H1 (cell line): ENCODE data around the gene PROSER2. TPM values are rescaled to one million over a fixed set of nuclear protein-coding genes. Genes with fewer than 3 reads are reported as not detected.

Experiments
- ATF3 ChIP-seq: IDR thresholded peaks from 2 replicates; pipeline ENCODE4 v1.6.1; 2011; ENCODE audit warnings: low read depth, mild to moderate bottlenecking, low read length; ENCODE audit not compliant: insufficient read depth
- CBX5 ChIP-seq: fragments of 300-800, 300-1000 bp; sonication (generic); IDR thresholded peaks from 2 replicates; pipeline ENCODE4 v1.7.1; 2016; ENCODE audit warnings: antibody characterized with exemption, low read length, low read depth
- CHD7 ChIP-seq: fragments of 300-600 bp; sonication (generic); IDR thresholded peaks from 2 replicates; pipeline ENCODE4 v1.7.1; 2012; ENCODE audit warnings: low read length, moderate library complexity, mild to moderate bottlenecking, inconsistent platforms; ENCODE audit not compliant: insufficient replicate concordance
- RXRA ChIP-seq: IDR thresholded peaks from 2 replicates; pipeline ENCODE4 v1.6.1; 2011; ENCODE audit warnings: low read depth, mild to moderate bottlenecking, low read length, moderate library complexity; ENCODE audit not compliant: insufficient read depth
- TBP ChIP-seq: IDR thresholded peaks from 2 replicates; pipeline ENCODE4 v1.6.1; 2011; ENCODE audit warnings: low read depth, low read length, improper control_type of control experiment
- polyA plus RNA-seq, 7 experiments: library from polyadenylated mRNA; depleted of rRNA in 3 of 7; stranded (reverse) in 5 of 7; unstranded in 2 of 7; fragments of >200 nt in 5 of 7; fragments of 200-250 nt in 2 of 7; gene quantifications; 1 replicate in 5 of 7; 2 replicates in 1 of 7; 4 replicates in 1 of 7; pipeline versions ENCODE4 v1.2.1 to v1.2.3, GENCODE V29; 2011 to 2013; ENCODE audit warnings: missing spikeins in 2 of 7, mixed read lengths in 2 of 7
- total RNA-seq: library from RNA; stranded (reverse); fragmentation: NEBNext Ultra II Directional; extraction: Animal tissue kit (Norgen Biotek cat#: 25700); gene quantifications from 2 replicates; pipeline ENCODE4 v1.2.1, GENCODE V29; 2021

Gene PROSER2
- total and polyA plus RNA-seq, 2 of the 8 experiments (the other 6 are each of a cell fraction or from before 2014, with no cell fraction given) = 3.9 to 13.7 TPM

- TF ChIP-seq CHD7 = no peak
- no peak for TF ChIP-seq ATF3
- TF ChIP-seq CBX5 = no peak
- no peak for TF ChIP-seq RXRA
- TF ChIP-seq TBP = no peak
Observed at GRCh38 chr10:11838298-11838852, 15.2 kb downstream of the PROSER2 start (continued).
